D721Med (cell line): ENCODE data around the gene CCNA2.
A peak's percentile ranks its signal among the peaks of the same experiment; 100 is the strongest.

Experiments
- DNase-seq: peaks from one replicate; pipeline ENCODE4 v3.0.0; 2011; ENCODE audit warnings: low spot score; ENCODE audit not compliant: insufficient read length
- FAIRE-seq: peaks from 2 replicates; lab custom pipeline; 2011; peaks lifted over from hg19 to GRCh38; lab: Jason Lieb, UNC
- CTCF ChIP-seq: IDR thresholded peaks from 2 replicates; pipeline ENCODE4 v1.5.1; 2012; ENCODE audit warnings: mild to moderate bottlenecking, control low read depth; ENCODE audit not compliant: insufficient read depth; ENCODE audit errors: missing control alignments

Gene CCNA2

GRCh38 chr4:121846662-121847061, 23.0 kb upstream of the CCNA2 start:
- FAIRE-seq (no peak), DNase-seq (no peak)
- TF ChIP-seq CTCF: no peak

GRCh38 chr4:121842862-121843261, 19.2 kb upstream of the CCNA2 start:
- DNase-seq (no peak), FAIRE-seq (no peak)
- TF ChIP-seq CTCF: no peak

- FAIRE-seq: no peak
- no peak for TF ChIP-seq CTCF
- DNase-seq: no peak
Observed at GRCh38 chr4:121838136-121838535, 14.5 kb upstream of the CCNA2 start.

GRCh38 chr4:121829511-121829910, 5.8 kb upstream of the CCNA2 start:
- FAIRE-seq (no peak), DNase-seq (no peak)
- no peak for TF ChIP-seq CTCF

- TF ChIP-seq CTCF: no peak
- DNase-seq (no peak), FAIRE-seq (no peak)
Observed at GRCh38 chr4:121827853-121828252, 4.2 kb upstream of the CCNA2 start.

- DNase-seq (no peak), FAIRE-seq (no peak)
- TF ChIP-seq CTCF: no peak
Observed at GRCh38 chr4:121824950-121825349, 1.3 kb upstream of the CCNA2 start.

- no peak for DNase-seq
- peak; percentile 85 for FAIRE-seq
- TF ChIP-seq CTCF: no peak
Observed at GRCh38 chr4:121824171-121824527, 466 bp upstream of the CCNA2 start.
